Measurements from ENCODE around the gene RUFY3. TPM values are rescaled to one million over a fixed set of nuclear protein-coding genes. Genes with fewer than 3 reads are reported as not detected.
"Not testable (repeated sequence)": the region's sequence is repeated elsewhere in the genome, so short reads cannot be mapped to it uniquely, and the experiment has no call there.

RUFY3 gene
- total RNA-seq, 1 experiment from 2014 or later, result 12.9 TPM

DNA sequence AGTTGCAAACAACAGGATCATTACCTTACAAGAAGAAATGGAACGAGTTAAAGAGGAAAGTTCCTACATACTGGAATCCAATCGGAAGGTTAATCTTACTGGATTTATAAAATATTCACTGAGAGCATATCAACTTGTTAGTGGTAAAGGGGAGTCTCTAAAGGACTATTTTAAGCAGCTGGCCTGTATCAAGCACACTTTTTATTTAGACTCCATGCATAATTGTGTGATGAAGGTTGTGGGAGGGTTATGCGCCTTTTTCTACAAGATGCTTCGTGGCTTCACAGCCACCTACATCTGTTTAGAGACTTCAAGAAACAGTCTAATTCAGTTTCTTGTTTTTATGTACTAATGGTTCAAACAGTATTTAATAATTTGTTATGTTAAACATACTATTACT lies 61.3 kb downstream of the RUFY3 start:
- no peak for DNase-seq (ENCODE audit: low read depth)

DNA sequence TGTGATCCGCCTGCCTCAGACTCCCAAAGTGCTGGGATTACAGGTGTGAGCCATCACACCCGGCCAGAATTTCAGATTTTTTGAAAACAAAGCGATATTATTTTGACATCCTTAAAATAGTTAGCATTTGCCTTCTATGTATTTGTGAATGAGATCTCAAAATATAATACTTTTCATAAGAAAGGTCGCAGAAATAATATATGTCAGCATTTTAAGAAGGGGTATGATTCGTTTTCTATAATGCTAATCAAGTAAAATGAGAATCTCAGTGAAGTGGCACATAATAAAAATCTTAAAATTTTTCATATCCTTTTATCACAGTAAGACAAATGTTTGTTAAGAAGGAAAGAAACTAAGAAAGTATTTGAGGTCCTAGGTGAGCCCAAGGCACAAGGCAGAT lies 65.7 kb downstream of the RUFY3 start:
- DNase-seq (ENCODE audit: low read depth), result no peak

DNA sequence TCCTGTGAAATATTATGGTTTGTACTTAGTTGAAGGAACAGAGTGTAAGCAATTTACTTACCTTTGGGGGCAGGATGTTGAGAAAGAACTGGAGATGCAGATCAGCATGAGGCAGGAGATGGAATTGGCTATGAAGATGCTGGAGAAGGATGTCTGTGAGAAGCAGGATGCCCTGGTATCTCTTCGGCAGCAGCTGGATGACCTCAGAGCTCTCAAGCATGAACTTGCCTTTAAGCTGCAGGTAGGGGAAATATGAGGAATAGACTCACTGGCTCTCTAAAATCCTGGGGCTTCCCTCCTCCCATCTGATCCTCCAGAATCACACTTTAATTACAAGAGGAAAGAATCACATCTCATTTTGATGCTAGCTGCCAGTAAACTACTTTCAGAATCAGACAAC lies 67.0 kb downstream of the RUFY3 start:
- no peak for DNase-seq (ENCODE audit: low read depth)

DNA sequence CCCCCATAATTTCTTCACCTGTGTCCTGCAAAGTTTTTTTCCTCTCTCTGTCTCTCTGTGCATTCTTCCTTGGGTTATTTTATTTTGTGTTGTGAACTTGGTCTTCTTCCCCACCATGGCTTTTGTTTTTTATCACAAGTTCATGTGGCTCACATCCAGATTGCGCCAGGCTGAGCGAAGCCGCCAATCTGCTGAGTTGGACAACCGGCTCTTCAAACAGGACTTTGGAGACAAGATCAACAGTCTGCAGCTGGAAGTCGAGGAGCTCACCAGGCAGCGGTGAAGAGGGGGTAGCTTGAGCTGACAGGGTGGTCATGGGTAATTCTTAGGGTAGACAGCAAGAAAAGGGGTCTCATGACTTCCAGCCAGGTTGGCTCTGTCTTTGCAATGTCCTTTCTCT lies 71.9 kb downstream of the RUFY3 start:
- no peak for DNase-seq (ENCODE audit: low read depth)

DNA sequence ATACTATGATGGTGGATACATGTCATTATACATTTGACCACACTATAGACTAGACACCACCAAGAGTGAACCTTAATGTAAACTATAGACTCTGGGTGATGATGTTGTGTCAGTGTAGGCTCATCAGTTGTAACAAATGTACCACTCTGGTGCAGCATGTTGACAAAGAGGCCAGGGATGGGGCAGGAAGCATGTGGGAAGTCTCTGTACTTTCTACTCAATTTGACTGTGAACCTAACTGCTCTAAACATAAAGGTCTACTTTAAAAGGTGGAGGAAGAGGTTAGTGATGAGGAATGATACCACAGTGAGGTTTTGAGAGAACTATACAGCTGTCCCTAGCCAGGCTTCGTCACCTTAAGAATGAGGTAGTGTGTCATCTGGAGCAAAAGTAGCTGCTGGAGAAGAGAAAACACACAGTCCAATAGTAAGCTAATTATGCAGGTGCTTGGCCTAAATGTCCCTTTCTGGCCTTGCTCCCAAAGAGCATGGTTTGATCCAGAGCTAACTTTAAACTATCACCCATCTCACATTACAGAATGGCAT lies 79.6 kb downstream of the RUFY3 start:
- no peak for DNase-seq (ENCODE audit: low read depth)

DNA sequence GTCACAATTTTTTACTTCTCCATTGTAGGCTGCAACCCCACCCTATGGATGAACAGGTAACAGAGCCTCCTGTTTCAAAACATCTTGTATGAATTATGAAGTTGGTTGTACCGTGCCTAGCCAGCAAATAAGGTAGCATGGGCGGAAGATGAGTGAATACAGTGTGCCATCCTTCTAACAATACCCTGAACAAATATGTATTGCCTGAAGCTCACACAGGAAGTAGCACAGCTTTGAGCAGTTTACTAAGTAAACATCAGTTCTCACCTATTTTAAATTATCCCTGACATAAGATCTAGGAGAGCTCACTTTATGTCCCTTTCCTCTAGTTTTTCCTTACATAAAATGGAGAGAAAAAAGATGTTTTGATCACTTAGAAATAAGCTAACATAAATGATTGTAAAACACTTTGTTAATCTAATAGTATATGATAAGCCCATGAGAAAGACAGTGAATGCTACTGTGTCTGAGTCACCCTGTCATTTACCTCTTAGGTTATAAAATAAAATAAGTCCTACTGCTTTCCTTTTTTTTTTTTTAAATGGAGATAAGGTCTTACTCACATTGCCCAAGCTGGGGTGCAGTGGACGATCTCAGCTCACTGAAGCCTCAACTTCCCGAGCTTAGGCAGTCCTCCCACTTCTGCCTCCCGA lies 81.3 kb downstream of the RUFY3 start:
- DNase-seq (ENCODE audit: low read depth), result peak; percentile 3

DNA sequence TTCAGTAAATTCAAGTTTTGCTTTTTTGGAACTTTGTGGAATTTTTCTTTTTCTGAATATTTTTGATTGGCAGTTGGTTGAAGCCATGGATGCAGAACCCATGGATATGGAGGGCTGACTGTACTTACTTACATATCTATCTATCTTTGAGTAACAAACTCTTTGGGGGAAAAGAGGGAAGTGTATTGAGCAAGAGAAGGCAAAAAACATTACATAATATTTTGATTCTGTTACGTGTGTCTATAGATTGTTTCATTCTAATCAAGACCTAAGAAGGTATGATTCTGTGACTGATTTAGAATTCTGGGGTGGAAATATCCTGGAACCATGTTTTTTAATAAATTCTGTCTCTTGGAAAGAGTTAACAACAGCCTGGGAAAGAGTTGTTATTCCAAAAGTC lies 86.4 kb downstream of the RUFY3 start:
- DNase-seq (ENCODE audit: low read depth), result no peak

DNA sequence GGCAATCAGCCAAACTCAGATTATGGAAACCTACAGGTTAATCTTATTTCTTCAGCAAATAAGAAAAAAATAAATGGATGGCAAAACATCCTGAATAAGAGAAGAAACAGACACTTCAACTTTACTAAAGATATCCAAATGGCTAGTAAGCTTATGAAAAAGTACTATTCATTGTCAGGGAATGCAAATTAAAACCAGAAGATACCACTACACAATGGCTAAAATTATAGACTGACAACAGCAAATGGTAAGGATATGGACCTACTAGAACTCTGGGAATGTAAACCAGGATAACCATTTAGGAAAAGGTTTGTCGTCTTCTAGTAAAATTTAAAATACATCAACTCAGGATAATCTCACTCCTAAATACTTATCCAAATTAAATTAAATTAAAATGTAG lies 93.6 kb downstream of the RUFY3 start:
- no peak for DNase-seq (ENCODE audit: low read depth)

DNA sequence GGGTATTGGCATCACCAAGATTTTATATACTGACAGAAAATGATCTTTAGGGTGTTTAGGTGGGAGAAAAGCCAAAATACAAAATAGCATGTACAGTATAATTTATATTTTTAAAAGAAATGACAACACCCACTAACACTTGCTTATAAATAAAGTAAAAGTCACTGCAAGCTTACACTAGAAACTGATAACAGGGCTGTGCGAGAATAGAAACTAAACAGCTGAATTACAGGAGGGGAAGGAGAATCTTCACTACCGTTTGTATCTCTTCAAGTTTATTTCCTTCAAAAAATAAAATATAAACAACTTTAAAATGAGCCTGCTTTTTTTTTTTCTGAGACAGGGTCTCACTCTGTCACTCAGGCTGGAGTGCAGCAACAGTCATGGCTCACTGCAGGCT lies 95.1 kb downstream of the RUFY3 start:
- no peak for DNase-seq (ENCODE audit: low read depth)

DNA sequence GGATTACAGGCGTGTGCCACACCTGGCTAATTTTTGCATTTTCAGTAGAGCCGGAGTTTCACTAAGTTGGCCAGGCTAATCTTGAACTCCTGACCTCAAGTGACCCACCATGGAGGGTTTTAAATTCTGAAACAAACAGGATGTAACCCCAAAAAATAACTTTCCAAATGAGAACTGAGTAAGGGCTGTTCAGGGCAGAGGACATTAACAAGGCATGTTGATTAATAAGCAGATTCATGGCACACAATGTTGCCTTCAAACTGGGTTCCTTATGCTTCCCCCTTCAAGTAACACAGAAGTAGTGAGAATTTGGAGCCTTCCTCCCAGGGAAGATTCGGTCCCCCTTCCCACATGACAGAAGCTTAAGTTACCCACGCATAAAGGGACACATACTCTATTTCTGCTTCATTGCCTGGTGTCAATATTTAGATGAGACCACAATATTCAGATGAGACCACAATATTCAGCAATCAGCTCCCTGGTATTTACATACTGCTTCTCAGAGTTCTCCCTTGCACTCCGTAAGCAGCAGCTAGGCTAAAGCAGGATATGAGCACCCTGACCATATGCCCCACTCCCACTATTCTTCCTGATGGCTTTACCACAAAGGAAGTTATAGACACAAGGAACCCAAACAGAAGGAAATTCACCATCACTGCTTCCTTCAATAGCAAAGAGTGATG lies 96.5 kb downstream of the RUFY3 start:
- no peak for DNase-seq (ENCODE audit: low read depth)

DNA sequence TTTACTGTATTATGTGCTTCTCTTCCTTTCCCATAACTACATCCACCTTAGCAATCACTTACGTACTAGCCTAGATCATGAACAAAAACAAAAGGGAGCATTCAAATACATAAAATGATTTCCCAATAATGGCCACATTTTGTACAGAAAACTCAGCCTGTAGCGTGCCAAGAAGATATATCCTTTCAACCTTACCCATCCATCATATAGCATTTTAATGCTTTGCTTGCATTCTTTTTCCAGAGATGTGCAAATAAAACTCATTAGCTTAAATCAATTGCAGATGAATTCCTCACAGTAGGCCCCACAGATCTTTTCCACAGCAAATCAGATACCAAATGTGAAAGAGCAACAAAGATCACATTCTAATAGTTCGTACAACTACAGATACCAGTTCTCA lies 97.2 kb downstream of the RUFY3 start:
- DNase-seq (ENCODE audit: low read depth), result no peak

DNA sequence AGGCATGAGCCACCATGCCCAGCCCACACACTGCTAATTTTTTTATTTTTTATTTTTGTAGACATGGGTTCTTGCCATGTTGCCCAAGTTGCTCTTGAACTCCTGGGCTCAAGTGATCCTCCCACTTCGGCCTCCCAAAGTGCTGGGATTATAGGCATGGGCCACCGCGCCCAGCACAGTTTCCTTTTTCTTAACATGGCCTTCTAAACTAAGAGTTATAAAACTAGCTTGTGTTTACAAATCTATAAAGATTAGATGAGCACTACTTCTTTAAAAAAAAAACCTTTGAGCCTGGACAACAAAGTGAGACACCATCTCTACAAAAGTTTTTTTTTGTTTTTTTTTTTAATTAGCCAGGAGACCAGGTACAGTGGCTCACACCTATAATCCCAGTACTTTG lies 107.3 kb downstream of the RUFY3 start:
- DNase-seq (ENCODE audit: low read depth), result no peak

DNA sequence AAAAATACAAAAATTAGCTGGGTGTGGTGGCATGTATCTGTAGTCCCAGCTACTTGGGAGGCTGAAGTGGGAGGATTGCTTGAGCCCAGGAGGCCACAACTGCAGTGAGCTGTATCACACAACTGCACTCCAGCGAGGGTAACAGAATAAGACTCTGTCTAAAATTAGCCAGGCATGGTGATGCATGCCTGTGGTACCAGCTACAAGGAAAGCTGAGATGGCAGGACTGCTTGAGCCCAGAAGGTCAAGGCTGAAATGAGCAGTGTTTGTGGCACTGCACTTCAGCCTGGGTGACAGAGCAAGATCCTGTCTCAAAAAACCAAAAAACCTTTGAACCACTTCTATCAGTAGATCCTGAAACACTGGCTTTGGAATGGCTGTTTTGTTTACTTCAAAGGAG lies 107.7 kb downstream of the RUFY3 start:
- no peak for DNase-seq (ENCODE audit: low read depth)

DNA sequence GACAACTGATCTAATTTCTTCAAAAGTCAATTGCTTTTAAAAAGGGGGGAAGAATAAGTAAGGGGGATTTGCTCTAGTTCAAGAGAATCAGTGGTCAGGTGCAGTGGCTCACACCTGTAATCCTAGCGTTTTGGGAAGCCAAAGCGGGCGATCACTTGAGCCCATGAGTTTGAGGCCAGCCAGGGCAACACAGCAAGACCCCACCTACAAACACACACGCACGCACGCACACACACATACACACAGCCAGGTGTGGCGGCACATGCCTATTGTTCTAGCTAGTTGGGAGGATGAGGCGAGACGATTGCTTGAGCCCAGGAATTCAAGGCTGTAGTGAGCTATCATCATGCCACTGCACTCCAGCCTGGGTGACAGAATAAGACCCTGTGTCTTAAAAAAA lies 108.3 kb downstream of the RUFY3 start:
- no peak for DNase-seq (ENCODE audit: low read depth)

DNA sequence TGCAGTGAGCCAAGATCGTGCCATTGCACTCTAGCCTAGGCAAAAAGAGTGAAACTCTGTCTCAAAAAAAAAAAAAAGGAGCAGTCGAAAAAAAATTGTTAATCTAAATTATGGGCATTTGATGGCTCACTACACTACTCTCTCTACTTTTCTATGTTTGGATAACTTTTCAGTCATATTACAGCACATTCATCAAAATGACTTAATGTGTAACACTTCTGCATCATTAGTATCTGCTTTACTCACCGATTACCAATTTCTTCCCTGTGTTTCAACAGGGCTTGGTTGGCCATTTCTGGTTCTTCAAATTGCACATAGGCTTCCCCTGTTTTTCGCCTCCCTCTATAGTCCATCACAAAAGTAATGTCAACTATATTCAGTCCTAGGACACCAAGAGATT lies 109.5 kb downstream of the RUFY3 start:
- DNase-seq (ENCODE audit: low read depth), result no peak

DNA sequence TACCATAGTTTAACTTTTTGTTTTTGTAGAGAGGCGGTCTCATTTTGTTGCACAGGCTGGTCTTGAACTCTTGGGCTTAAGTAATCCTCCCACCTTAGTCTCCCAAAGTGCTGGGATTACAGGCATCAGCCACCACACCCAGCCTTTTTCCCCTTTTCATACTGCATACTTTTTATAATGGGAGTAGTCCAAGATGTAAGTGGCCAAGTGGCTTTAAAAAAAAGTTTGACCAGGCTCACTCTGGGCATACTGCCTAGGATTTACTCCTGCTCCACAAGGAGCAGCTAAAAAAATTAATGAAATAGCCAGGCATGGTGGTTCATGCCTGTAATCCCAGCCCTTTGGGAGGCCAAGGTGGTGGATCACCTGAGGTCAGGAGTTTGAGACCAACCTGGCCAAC lies 111.9 kb downstream of the RUFY3 start:
- DNase-seq (ENCODE audit: low read depth), result no peak

DNA sequence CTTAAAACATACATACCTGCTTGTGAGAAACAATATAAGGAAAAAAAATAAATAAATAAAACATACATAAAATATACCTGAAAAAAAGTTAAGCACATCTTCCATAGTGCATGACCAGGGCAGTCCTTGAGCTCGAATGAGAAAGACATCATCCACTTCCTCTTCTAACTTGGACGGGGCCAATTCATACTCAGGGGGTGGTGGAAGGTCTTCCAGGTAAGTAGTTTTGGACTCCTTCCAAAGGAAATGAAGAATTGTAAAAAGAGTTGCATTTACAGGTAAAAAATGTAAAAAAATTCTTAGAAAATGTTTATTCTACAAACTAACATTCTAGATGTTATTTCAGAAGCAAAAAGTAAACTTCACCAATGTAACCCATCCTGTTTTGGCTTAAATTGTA lies 114.3 kb downstream of the RUFY3 start:
- no peak for DNase-seq (ENCODE audit: low read depth)

DNA sequence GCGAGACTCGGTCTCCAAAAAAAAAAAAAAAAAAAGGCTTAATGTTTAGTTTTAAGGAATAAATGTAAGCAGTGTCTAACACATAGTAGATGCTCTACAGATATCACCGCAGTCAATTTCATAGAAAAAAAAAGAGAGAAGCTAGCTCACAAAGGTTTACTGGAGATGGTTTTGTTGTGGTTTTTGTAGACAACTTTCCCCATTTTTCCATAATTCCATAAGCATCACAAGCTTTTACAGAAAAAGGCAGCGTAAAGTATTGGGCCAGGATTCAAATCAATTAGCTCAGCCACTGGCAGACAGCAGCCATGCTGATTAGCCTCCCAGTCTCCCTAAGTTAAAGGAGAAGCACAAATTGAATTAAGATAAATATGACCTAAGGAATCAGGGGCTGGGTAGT lies 116.4 kb downstream of the RUFY3 start:
- DNase-seq (ENCODE audit: low read depth), result no peak

DNA sequence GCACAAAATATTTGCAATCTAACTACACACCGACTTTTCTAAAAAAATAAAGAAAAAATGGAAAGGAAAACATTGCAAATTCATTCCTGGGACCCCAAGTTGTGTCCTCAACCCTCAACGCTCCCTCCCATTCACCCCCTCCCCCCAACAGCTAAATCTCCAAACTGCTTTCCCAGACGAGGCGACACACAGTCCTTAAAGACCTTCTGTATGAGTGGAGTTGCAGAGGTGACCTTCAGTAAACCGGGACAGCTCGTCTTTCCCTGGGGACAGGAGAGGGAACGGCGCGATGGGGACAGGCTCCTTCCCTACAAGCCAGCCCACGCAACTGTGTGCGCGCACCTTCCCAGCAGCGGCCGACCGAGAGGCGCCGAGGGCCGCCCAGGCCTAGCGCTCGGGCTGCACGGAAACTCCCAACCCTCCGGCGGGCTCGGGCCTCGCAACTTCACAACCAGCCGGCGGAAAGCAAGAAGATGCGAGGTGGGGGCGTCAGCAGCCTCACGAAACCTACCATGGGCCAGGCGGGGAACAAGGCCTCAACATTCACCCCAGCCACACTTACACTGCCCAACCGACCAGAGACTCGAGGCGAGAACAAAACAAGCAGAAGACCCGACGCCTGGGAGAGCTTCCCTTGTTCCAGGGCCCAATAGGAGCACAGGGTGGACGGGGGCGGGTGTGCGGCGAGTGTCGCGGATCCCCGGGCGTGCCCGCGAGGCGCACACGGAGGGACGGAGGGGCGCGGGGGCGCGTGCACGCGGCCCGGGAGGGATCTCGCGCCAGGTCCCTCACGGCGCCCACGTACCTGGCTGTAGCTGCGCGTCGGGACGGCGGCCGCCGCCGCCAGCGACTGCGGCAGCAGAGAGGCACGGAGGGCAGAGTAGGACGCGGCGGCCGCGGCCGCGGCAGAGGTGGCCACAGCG lies 117.2 kb downstream of the RUFY3 start:
- DNase-seq (ENCODE audit: low read depth), result peak; percentile 56

DNA sequence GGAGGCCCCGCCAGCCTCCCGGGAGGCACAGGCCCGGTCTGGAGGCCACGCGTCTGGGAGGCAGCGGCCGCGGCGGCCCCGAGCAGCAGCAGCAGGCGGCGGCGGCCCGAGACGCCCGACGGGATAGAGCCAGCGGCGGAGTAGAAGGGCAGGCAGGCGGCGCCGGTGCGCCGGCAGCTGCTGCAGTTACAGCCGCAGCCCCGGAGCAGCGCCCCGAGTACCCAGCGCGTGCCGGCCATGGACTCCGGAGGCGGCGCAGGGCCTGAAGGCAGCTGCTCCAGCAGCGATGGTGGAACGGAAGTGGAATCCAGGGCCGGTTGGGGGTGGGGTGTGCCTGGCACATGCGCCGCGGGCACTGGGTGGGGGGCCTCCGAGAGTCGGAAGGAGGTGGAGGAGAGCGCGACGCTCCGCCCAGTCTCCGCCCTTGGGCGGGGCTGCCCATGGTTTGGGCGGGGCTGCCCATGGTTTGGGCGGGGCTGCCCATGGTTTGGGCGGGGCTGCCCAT lies 117.9 kb downstream of the RUFY3 start, which contains the start of gene GRSF1:
Gene GRSF1 (minus strand): TSS at position 302 of the 505 bp plus-strand sequence. CDS start 63 bp downstream, at position 239.
- DNase-seq (ENCODE audit: low read depth), result peak; percentile 77

DNA sequence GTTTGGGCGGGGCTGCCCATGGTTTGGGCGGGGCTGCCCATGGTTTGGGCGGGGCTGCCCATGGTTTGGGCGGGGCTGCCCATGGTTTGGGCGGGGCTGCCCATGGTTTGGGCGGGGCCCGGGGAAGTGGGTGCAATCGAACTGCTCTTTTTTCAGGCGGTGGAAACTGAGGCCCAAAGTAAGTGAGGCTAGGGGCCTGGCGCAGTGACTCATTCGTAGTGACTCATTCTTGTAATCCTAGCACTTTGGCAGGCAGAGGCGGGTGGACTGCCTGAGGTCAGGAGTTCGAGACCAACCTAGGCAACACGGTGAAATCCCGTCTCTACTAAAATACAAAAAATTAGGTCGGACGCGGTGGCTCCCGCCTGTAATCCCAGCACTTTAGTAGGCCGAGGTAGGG lies 118.4 kb downstream of the RUFY3 start:
- peak; percentile 19 for DNase-seq (ENCODE audit: low read depth)

DNA sequence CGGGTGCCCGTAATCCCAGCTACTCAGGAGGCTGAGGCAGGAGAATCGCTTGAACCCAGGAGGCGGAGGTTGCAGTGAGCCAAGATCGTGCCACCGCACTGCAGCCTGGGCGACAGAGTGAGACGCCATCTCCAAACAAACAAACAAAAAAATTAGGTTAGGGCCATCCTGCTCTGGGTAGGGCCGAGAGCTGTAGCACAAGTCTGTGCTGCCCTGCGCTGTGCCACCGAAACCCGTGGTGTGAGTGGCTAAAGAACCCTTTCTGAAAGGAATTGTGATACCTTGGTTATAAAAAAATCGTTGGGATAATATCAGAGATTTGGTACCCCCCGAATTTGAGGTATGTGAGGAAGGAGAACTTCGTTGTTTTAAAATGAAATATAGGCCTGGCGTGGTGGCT lies 118.9 kb downstream of the RUFY3 start:
- not testable (repeated sequence) for DNase-seq (ENCODE audit: low read depth)
